Endodermal cell (in vitro differentiated cells): Measurements from ENCODE around the gene OXSM. TPM values are rescaled to one million over a fixed set of nuclear protein-coding genes. Genes with fewer than 3 reads are reported as not detected.
A peak's percentile ranks its signal among the peaks of the same experiment; 100 is the strongest.

Source experiments
- DNase-seq: peaks from one replicate; pipeline ENCODE4 v3.0.0-alpha.2; 2017
- H3K27ac ChIP-seq: 2 replicates; pipeline ENCODE4 v1.5.1; 2013; ENCODE audit warnings: mild to moderate bottlenecking, low read depth, low read length, moderate library complexity
- H3K27me3 ChIP-seq: 2 replicates; pipeline ENCODE4 v1.6.1; 2013; ENCODE audit warnings: mild to moderate bottlenecking, low read length, moderate library complexity; ENCODE audit not compliant: insufficient read depth, control insufficient read depth, poor library complexity, severe bottlenecking
- H3K36me3 ChIP-seq: 2 replicates; pipeline ENCODE4 v1.7.0; 2013; ENCODE audit warnings: mild to moderate bottlenecking, low read length, moderate library complexity; ENCODE audit not compliant: control insufficient read depth, insufficient read depth
- H3K4me1 ChIP-seq: one replicate; pipeline ENCODE4 v1.7.0; 2013; ENCODE audit warnings: low read length; ENCODE audit not compliant: control insufficient read depth, insufficient read depth
- H3K4me3 ChIP-seq: 2 replicates; pipeline ENCODE4 v1.5.1; 2013; ENCODE audit warnings: mild to moderate bottlenecking, low read length, moderate library complexity
- H3K9ac ChIP-seq: 2 replicates; pipeline ENCODE4 v1.6.1; 2013; ENCODE audit warnings: mild to moderate bottlenecking, low read length, moderate library complexity; ENCODE audit not compliant: poor library complexity, severe bottlenecking; ENCODE audit errors: extremely low read depth
- H3K9me3 ChIP-seq: 2 replicates; pipeline ENCODE4 v1.6.1; 2013; ENCODE audit warnings: mild to moderate bottlenecking, low read length, moderate library complexity; ENCODE audit not compliant: control insufficient read depth
- H3K27ac Mint-ChIP-seq: 2 replicates; pipeline ENCODE4 v1.8.0; 2020; ENCODE audit warnings: mixed read lengths
- H3K27me3 Mint-ChIP-seq: 2 replicates; pipeline ENCODE4 v1.8.0; 2021; ENCODE audit warnings: mild to moderate bottlenecking, mixed read lengths; ENCODE audit not compliant: insufficient read depth
- H3K36me3 Mint-ChIP-seq: 2 replicates; pipeline ENCODE4 v1.8.0; 2020; ENCODE audit warnings: low read depth, mixed read lengths
- H3K4me1 Mint-ChIP-seq: 2 replicates; pipeline ENCODE4 v1.8.0; 2020; ENCODE audit warnings: mixed read lengths
- H3K4me3 Mint-ChIP-seq: 2 replicates; pipeline ENCODE4 v1.8.0; 2020; ENCODE audit warnings: mild to moderate bottlenecking, moderate library complexity, mixed read lengths
- H3K9me3 Mint-ChIP-seq: 2 replicates; pipeline ENCODE4 v1.8.0; 2020; ENCODE audit warnings: mild to moderate bottlenecking, mixed read lengths
- WGBS, 2 experiments: methylation state at CpG; one replicate each; pipeline versions ENCODE4 v1.1.5 to v1.1.7; 2013; ENCODE audit warnings: missing lambda C conversion rate in 2 of 2, mixed read lengths in 1 of 2; ENCODE audit not compliant: insufficient coverage in 1 of 2, insufficient read length in 1 of 2; 5-methylcytosine and 5-hydroxymethylcytosine counted together
- total RNA-seq, 2 donors: library from RNA; stranded (reverse); fragmentation: NEBNext Ultra II Directional in 1 of 2; extraction: Animal tissue kit (Norgen Biotek cat#: 25700) in 1 of 2; gene quantifications; 2 replicates in 1 of 2; 3 replicates in 1 of 2; pipeline ENCODE4 v1.2.1, GENCODE V29; 2021
- TF ChIP-seq, protein P1 (sequence below): fragments of 200-600 bp; sonication (generic); conservative IDR thresholded peaks from 2 replicates; pipeline ENCODE4 v1.5.0; 2021; ENCODE audit warnings: antibody characterized with exemption, mild to moderate bottlenecking

OXSM gene
- total RNA-seq, 2 donors from 2014 or later, result 7.8 to 10.5 TPM

DNA sequence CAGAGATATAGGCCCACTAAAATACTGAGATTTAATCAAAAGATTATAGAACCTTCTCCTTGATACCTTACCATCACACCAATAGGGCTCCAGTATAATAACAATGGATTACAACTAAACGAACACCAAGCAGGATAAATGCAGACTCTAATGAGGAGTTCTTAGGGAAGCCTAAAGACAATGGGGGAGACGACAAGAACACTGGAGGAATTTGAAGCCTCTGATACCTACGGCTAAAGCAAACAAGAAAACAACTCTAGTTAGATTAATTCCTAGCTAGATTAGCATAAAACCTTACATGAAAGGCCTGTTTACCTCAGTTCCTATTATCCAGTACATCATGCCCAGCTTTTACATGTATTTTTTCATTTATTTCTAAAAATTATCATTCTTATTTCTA is 41.7 kb upstream of the OXSM start:
- H3K4me3 Mint-ChIP-seq, result peak overlapping the region; percentile 22
- DNase-seq, result no peak
- peaks cover 6% of the 10 kb centered on the region for H3K9me3 Mint-ChIP-seq
- no peaks in the 10 kb centered on the region for H3K27me3 ChIP-seq
- H3K27me3 Mint-ChIP-seq, result no peaks in the 10 kb centered on the region
- H3K4me3 ChIP-seq, result no peak overlapping the region
- H3K4me1 ChIP-seq, result peaks cover 13% of the 10 kb centered on the region
- TF ChIP-seq, protein P1, sequence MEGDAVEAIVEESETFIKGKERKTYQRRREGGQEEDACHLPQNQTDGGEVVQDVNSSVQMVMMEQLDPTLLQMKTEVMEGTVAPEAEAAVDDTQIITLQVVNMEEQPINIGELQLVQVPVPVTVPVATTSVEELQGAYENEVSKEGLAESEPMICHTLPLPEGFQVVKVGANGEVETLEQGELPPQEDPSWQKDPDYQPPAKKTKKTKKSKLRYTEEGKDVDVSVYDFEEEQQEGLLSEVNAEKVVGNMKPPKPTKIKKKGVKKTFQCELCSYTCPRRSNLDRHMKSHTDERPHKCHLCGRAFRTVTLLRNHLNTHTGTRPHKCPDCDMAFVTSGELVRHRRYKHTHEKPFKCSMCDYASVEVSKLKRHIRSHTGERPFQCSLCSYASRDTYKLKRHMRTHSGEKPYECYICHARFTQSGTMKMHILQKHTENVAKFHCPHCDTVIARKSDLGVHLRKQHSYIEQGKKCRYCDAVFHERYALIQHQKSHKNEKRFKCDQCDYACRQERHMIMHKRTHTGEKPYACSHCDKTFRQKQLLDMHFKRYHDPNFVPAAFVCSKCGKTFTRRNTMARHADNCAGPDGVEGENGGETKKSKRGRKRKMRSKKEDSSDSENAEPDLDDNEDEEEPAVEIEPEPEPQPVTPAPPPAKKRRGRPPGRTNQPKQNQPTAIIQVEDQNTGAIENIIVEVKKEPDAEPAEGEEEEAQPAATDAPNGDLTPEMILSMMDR, result no peak
- H3K27ac Mint-ChIP-seq, result peak overlapping the region; percentile 93
- H3K36me3 Mint-ChIP-seq, result peaks cover 48% of the 10 kb centered on the region
- 17% methylated on average over 3 of the region's 3 CpGs; no CpG with 5 or more reads in 1 of the 2 experiments for WGBS, 2 experiments
- peaks cover 41% of the 10 kb centered on the region for H3K4me1 Mint-ChIP-seq
- H3K36me3 ChIP-seq, result peaks cover 26% of the 10 kb centered on the region
- H3K9ac ChIP-seq, result peak overlapping the region; percentile 11
- peaks cover 9% of the 10 kb centered on the region for H3K9me3 ChIP-seq
- peak overlapping the region; percentile 20 for H3K27ac ChIP-seq

DNA sequence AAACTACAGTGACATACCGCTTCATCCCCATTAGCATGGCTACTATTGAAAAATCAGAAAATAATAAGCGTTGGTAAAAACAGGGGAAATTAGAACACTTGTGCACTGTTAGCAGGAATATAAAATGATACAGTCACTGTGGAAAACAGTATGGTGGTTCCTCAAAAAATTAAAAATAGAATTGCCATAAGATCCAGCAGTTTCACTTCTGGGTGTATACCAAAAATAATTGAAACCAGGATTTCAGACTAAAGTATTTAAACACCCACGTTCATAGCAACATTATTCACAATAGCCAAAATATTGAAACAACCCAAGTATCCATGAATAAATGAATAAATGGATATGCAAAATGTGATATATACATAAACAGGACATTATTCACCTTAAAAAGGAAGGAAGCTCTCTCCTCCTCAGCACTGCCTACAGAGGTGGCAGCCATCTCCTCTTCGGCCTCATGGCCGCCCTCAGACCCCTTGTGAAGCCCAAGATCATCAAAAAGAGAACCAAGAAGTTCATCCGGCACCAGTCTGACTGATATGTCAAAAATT is 40.8 kb upstream of the OXSM start:
- Mint-ChIP-seq H3K9me3 (peaks cover 6% of the 10 kb centered on the region), H3K36me3 (peaks cover 45% of the 10 kb centered on the region), H3K27me3 (no peaks in the 10 kb centered on the region), H3K27ac (peak overlapping the region; percentile 15), H3K4me3 (no peak overlapping the region), H3K4me1 (peaks cover 41% of the 10 kb centered on the region)
- 50 to 78% methylated on average over 2 to 6 of the region's 6 CpGs for WGBS, 2 experiments
- peaks cover 9% of the 10 kb centered on the region for H3K9me3 ChIP-seq
- H3K9ac ChIP-seq, result no peak overlapping the region
- H3K27me3 ChIP-seq, result no peaks in the 10 kb centered on the region
- no peak overlapping the region for H3K27ac ChIP-seq
- peaks cover 26% of the 10 kb centered on the region for H3K36me3 ChIP-seq
- H3K4me1 ChIP-seq, result peaks cover 13% of the 10 kb centered on the region
- no peak for DNase-seq
- TF ChIP-seq, protein P1, result no peak
- H3K4me3 ChIP-seq, result no peak overlapping the region

DNA sequence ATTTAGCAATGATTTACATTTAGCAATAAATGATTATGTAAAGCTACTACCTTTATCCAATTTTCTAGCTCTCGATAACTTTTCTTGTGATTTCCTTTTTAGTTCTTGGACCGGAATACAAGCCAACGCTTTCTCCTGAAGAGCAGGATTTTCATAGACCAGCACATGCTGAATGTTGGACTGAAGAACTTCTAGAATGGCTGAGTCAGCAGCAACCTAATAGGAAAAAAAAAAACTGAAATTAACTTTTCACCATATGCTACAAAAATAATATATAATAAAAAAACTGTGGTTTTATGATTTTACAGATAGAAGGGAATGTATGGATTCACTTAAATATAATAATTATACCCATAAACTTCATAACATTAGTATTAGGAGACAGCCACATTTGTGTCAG is 38.8 kb upstream of the OXSM start:
- 94 to 97% methylated on average over 3 of the region's 3 CpGs for WGBS, 2 experiments
- TF ChIP-seq, protein P1, result no peak
- peaks cover 6% of the 10 kb centered on the region for H3K9me3 Mint-ChIP-seq
- H3K27me3 ChIP-seq, result no peaks in the 10 kb centered on the region
- H3K9ac ChIP-seq, result no peak overlapping the region
- H3K36me3 ChIP-seq, result peaks cover 20% of the 10 kb centered on the region
- no peak overlapping the region for H3K4me3 Mint-ChIP-seq
- peaks cover 9% of the 10 kb centered on the region for H3K9me3 ChIP-seq
- H3K4me1 ChIP-seq, result peaks cover 13% of the 10 kb centered on the region
- H3K27me3 Mint-ChIP-seq, result no peaks in the 10 kb centered on the region
- no peak overlapping the region for H3K4me3 ChIP-seq
- H3K36me3 Mint-ChIP-seq, result peaks cover 31% of the 10 kb centered on the region
- H3K27ac Mint-ChIP-seq, result no peak overlapping the region
- H3K27ac ChIP-seq, result no peak overlapping the region
- peaks cover 41% of the 10 kb centered on the region for H3K4me1 Mint-ChIP-seq
- DNase-seq, result no peak
